GM18502 (cell line): ENCODE results near the gene IFI30.
"Not testable (repeated sequence)": the region's sequence is repeated elsewhere in the genome, so short reads cannot be mapped to it uniquely, and the experiment has no call there.

Source experiments
- ATAC-seq: cut with Tn5 transposase; IDR thresholded peaks from one replicate; pipeline ENCODE4 v1.9.1; 2021; ENCODE audit warnings: mild to moderate bottlenecking; ENCODE audit not compliant: unreplicated experiment, poor library complexity

Gene IFI30

GRCh38 chr19:18196511-18196845 is 22.9 kb downstream of the IFI30 start:
- no peak for ATAC-seq

GRCh38 chr19:18197306-18197705 is 23.7 kb downstream of the IFI30 start:
- ATAC-seq = no peak

GRCh38 chr19:18197941-18198340 is 24.3 kb downstream of the IFI30 start:
- no peak for ATAC-seq

GRCh38 chr19:18198374-18198773 is 24.8 kb downstream of the IFI30 start:
- ATAC-seq = no peak

- no peak for ATAC-seq
These were observed 28.8 kb downstream of the IFI30 start for GRCh38 chr19:18202397-18202777.

- no peak for ATAC-seq
These were observed 29.3 kb downstream of the IFI30 start for GRCh38 chr19:18202778-18203407.

- ATAC-seq = peak; percentile 15
These were observed 29.8 kb downstream of the IFI30 start for GRCh38 chr19:18203408-18203862.

- ATAC-seq = peak; percentile 91
These were observed 30.3 kb downstream of the IFI30 start, which contains the start of gene RAB3A for GRCh38 chr19:18203863-18204393. RAB3A (minus strand) TSS chr19:18204042; CDS start chr19:18202740, 1,302 bp downstream.

GRCh38 chr19:18204394-18205199 is 31.0 kb downstream of the IFI30 start:
- peak; percentile 15 for ATAC-seq

- ATAC-seq = no peak
These were observed 31.7 kb downstream of the IFI30 start for GRCh38 chr19:18205200-18205892.

GRCh38 chr19:18206018-18206417 is 32.4 kb downstream of the IFI30 start:
- ATAC-seq = no peak

GRCh38 chr19:18208098-18208951 is 34.7 kb downstream of the IFI30 start:
- no peak for ATAC-seq

GRCh38 chr19:18209912-18210311 is 36.3 kb downstream of the IFI30 start:
- ATAC-seq = not testable (repeated sequence)

- ATAC-seq = no peak
These were observed 38.1 kb downstream of the IFI30 start for GRCh38 chr19:18211683-18212082.

GRCh38 chr19:18214779-18215433 is 41.3 kb downstream of the IFI30 start:
- no peak for ATAC-seq

- no peak for ATAC-seq
These were observed 43.2 kb downstream of the IFI30 start for GRCh38 chr19:18216789-18217188.

GRCh38 chr19:18218159-18218558 is 44.5 kb downstream of the IFI30 start:
- ATAC-seq = no peak

- ATAC-seq = no peak
These were observed 45.0 kb downstream of the IFI30 start for GRCh38 chr19:18218600-18218999.

- ATAC-seq = no peak
These were observed 46.5 kb downstream of the IFI30 start for GRCh38 chr19:18219911-18220631.
